COLO668 (cell line): ENCODE measurements around the gene SLC38A11.
"Not testable (repeated sequence)": the region's sequence is repeated elsewhere in the genome, so short reads cannot be mapped to it uniquely, and the experiment has no call there.

Experiments used
- DNase-seq: peaks from one replicate; lab custom pipeline; 2025; ENCODE audit not compliant: unreplicated experiment; lab: John Stamatoyannopoulos, UW

SLC38A11 gene

GRCh38 chr2:164954954-164955701 is at the start of gene SLC38A11:
TSS of gene SLC38A11 (minus strand) at chr2:164955525. CDS start at chr2:164955247, 278 bp downstream.
- no peak for DNase-seq

DNA sequence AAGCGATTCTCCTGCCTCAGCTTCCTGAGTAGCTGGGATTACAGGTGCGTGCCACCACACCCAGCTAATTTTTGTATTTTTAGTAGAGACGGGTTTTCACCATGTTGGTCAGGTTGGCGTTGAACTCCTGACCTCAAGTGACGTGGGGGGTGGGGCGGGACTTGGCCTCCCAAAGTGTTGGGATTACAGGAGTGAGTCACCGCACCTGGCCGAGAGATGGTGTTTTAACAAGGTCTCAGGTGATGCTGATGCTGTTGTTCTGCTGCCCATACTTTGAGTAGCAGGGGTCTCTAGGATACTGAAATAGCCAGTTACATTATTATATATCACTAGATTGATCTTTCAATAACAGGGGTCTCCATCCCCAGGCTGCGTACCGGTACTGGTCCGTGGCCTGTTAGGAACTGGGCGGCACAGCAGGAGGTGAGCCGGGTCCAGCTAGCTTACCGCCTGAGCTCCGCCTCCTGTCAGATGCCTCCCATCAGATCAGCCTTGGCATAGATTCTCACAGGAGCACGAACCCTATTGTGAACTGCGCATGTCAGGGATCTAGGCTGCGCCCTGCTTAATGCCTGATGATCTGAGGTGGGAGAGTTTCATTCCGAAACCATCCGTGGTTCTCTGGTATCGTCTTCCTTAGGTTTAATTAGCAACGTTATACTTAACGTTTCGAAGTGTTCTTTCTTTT is 48.3 kb upstream of the SLC38A11 start:
- no peak for DNase-seq

DNA sequence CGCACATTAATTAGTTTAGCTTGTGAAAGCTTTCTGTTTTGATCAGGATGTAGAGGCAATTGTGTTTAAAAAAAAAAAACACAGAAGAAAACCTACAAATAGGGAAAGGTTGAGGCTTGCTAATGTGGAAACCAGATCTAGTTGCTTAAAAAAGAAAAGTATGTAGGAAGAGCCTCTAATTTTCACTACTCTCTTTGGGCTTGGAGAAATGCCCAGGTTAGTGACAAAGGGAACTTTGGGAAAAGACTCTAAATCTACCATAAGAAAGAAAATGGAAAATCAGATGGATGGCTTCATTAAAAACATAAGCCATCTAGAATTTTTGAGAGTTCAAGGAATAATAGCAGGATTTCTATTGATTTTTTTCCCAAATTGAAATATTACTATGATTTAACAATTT is 47.3 kb upstream of the SLC38A11 start:
- DNase-seq = no peak

GRCh38 chr2:164994664-164995299 is 39.5 kb upstream of the SLC38A11 start:
- DNase-seq = not testable (repeated sequence)

DNA sequence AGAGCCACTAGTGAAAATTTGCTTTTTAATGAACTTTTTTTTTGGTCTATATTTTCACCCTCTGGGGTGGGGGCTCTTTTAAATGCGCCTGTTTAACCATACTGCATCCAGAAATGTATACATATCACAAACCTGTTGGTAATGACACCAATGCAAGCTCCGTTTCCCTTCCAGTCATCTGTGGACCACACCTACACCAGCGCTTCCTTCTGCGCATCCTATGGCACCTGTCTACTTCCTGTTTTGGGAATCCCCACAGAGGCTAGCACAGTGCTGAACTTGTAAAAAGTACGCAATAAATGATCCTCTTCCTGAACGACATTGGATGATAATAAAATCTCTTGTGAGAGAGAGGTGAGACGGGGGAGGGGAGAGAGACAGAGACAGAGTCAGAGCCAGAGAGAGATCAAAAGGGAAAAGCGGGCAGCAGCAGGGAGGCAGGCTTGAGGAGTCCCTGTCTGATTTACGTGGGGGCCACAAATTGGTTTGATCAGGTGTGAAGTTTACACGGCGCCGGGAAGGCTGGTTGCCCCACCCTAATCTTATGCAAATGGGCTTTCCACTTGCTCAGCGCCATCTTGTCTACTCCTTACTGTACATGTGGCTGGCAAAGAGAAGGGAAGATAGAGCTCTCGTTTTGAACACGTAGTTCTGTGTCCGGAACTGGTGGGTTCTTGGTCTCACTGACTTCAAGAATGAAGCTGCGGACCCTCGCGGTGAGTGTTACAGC is 38.1 kb upstream of the SLC38A11 start:
- no peak for DNase-seq

- peak; percentile 39 for DNase-seq
Measured at GRCh38 chr2:164992818-164993217, 37.5 kb upstream of the SLC38A11 start.

DNA sequence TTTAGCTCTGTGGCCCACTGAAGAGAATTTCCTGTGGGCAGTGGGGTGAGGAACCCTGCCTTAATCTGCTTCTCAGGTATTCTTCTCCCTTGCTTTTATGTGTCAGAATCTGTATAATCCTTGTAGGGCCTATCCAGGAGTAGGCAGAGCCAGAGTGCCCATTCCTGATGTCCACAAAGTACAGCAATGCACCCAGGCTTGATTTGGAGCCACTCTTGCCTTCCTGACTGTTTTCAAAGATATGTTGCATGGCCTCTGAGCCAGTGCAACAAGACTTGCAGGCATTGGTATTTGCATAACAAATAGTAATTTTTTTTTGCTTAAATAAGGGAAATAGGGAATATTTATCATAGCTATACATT is 36.7 kb upstream of the SLC38A11 start:
- DNase-seq = not testable (repeated sequence)

GRCh38 chr2:164991361-164992092 is 36.2 kb upstream of the SLC38A11 start:
- DNase-seq = not testable (repeated sequence)

DNA sequence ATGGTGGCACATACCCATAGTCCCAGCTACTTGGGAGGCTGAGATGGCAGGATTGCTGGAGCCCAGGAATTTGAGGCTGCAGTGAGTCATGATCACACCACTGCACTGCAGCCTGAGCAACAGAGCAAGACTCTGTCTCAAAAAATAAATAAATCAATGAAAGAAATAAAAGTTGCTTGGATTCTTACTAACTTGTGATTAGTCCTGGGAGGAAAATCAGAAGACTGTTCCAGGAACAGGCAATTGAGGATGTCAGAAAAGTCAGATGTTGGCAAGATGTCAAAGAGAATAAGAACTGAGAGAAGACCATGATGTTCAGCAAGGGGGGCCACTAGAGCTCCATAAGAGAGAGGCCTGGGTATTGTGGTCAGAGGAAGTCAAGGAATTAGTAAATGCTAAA is 35.6 kb upstream of the SLC38A11 start:
- not testable (repeated sequence) for DNase-seq

- not testable (repeated sequence) for DNase-seq
Measured at GRCh38 chr2:164988805-164989204, 33.5 kb upstream of the SLC38A11 start.

DNA sequence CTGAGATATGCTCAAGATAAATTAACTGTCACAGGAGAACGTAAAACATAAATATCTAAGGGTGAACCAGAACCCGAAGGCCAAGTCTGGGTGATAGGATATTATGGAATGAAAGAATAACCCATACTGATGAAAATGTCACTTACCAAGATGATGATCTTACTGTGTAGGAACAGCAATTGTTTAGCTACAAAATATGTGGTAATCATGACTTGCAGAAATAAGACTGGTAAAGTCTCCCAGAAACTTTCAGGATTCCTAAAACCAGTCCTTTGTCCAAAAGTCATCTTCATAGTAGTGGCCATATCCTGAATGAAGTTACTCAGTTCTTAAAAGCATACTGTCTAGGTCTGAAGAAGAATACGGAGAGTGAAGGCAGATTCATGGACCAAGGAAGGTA is 30.7 kb upstream of the SLC38A11 start:
- not testable (repeated sequence) for DNase-seq

- no peak for DNase-seq
Measured at GRCh38 chr2:164984428-164984827, 29.1 kb upstream of the SLC38A11 start.

DNA sequence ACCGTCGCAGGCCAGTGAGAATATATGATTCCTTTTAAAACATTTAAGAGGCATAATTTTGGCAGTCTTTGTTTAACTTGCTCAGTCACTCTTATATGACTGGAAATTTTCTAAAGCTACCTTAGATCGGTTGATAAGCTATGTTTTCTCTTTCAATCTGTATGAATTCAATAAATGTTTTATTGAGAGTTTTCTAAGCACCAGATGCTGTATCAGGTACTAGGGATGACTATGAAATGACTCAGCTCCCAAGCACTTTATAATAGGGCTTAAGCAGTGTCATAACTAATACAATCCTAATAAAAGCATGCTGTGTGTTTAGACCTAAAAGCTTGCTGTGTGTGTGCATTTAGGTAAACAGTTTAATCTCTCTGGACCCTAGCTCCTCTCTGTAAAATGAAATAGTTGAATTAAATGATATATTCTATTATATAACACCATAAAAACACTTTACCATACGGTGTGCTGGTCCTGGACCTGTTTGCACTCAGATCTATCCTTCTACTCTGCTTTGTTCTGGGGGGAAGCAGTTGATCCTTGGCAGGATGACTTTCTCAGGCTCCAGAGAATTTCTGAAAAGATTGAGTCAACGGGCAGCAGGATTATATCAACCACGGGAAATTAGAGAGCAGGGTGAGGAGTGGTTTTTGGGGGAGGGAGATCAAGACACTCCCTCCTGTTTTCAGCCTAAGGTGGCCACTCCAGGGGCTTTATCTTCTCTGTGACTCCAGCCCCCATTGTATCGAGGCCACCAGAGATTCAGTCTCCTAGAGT is 26.1 kb upstream of the SLC38A11 start:
- no peak for DNase-seq

GRCh38 chr2:164980688-164981087 is 25.4 kb upstream of the SLC38A11 start:
- DNase-seq = not testable (repeated sequence)

DNA sequence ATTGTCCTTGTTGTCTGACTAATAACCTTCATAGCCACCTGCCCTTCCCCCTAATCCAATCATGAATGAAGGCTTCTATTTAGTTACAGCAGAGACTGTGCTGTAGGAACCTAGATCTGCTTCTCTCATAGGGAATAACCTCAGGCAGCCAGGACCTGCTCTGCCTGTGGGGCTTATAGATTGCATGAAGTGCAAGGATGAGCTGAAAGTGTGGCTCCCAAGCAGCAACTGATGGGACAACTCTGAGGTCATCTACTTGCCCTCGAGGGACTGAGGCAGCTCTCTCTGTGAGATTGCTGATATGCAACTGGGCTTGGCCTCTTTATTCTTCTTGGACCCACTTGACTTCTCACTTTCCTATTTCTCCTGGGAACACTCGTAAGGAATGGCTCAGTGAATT is 23.8 kb upstream of the SLC38A11 start:
- DNase-seq = no peak

GRCh38 chr2:164976875-164977470 is 21.6 kb upstream of the SLC38A11 start:
- DNase-seq = not testable (repeated sequence)

DNA sequence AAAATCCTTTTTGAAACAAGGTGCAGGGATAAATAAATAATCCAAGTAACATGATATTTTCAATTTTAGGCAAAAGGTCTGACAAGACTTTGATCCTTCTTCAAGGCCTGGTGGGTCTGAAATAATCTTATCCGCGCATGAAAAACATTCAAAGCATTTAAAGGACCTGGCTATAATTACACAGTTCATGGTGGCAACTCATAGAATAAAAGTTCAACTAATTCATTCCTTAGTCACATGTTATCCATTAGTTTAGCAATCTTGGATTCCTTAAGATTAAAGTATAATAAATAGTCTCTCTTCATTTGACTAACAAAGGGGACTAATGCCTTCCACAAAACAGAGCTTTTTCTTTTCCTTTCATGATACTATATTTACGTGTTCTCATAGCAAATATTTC is 21.0 kb upstream of the SLC38A11 start:
- DNase-seq = no peak

- no peak for DNase-seq
Measured at GRCh38 chr2:164975891-164976290, 20.6 kb upstream of the SLC38A11 start.

DNA sequence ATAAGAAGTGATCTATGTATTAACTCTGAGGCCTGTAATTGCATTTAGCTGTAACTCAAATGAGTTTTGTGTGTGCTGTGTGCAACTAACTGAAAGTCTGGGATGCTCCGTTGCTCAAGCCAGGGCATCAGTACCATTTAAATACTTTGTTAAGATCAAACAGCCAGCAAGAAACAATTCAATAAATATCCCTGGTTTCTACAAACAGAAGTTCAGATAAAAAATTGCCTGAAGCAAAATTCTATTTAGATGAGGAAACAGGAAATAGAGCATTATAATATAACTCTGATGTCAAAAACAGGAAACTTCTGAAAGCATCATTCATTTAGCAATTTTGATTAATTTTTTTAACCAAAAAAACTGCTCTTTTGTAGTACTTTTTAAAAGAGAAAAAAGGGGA is 18.9 kb upstream of the SLC38A11 start:
- DNase-seq = no peak

DNA sequence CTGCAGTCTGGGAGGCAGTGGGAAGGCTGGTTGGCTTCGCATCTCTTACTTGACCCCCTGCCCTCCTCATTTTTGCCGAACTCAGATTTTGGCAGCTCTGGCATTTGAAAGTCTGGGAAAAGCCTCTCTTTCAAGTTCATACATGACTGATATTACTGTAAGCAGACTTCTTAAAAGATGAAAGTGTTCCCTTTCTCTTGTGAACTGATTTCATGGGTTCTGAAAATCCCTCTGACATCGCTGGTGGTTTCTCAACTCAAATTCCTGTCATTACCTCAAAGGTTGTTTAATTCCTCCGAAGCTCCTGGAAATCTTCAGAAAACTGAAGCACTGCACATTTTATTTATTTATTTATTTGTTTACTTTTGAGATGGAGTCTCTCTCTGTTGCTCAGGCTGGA is 16.9 kb upstream of the SLC38A11 start:
- no peak for DNase-seq
